NCI-H345 (cell line): ENCODE data around the gene NELL1.

ENCODE experiments used
- DNase-seq: peaks from one replicate; lab custom pipeline; 2025; lab: John Stamatoyannopoulos, UW

NELL1 gene

DNA sequence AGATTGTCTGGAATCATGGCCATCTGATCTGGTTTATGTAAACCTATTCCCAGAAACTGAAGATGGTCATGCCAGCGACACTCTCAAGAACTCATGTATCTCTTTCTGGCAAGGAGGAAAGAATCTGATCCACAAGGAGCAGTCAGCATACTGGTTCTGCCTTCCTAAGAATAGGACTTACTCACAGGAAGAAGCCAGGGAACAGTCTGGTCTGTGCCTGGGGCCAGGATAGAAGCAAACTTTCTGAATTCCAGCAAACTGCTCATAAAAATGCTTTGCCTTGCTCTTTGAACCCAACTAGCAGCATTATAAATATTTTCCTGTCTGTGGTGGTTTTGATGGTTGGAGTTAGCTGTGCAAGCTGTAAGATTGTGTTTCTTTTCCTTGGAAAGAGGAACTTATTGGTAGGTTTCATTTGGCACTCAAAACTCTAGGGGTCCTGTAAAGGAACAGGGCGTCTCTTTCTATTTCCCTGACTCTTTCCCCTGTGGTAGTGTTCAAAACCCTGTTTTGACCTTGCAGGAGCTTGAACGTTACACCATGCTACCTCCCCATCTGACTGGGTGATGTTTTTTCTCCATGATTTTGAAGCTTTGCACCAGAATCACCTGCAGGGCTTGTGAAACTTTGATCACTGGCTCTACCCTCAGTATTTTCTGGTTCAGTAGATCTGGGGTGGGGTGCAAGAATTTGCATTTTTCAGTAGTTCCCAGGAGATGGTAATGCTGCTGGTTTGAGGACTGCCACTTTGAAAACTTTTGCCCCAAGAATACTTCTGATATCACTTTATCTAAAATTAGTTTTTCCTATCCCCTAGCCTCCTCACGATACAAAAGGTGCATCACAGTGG is 895.7 kb downstream of the NELL1 start:
- no peak for DNase-seq

DNA sequence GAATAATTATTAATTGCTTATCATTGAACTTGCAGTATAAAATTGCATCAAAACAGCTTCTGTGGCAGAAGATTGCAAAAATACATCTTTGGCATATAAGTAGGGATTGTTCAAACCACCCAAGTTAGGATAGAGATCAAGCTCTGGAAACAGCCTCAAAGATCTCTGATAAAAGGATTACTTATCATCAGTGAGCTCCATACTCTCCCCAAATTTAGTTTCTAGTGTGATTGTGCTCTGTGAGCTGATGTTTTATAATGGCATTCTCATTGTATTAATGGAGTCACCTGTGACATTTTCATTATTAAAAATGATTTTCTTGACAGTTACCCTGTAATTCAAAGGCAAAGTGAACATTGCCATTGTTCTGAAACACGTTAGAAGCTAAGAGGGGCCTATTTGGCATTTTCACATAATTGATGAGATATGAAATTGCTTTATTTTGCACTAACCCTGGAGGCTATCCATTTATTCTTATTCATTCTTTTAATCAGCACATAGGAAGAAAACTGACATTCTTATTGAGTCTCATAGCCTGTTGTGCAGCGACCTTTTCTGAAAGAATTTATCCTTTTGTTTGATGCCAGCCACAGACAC is 897.2 kb downstream of the NELL1 start:
- DNase-seq, result no peak

DNA sequence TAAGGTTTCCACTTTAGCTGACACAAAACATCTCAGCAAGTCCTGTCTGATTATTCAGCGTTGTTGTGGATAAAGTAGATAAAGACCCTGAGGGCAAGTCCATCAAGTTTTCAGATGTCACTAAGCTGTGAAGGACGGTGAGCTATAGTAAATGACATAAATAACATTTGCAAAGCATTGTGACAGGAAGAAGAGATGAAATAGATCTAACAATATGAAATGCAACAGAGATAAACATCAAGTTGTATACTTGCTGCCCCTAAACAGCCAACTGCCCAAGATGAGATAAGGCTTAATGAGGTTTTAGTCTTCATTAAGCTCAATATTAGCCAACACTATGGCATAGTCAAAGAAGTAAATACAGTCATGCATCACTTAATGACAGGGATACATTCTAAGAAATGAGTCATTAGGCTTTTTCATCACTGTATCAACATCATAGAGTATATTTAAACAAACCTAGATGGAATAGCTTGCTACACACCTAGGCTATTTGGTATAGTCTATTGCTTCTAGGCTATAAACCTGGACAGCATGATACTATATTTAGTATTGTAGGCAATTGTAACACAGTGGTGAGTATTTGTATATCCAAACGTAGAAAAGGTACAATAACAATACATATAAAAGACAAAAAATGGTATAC is 898.4 kb downstream of the NELL1 start:
- DNase-seq, result peak; percentile 31

DNA sequence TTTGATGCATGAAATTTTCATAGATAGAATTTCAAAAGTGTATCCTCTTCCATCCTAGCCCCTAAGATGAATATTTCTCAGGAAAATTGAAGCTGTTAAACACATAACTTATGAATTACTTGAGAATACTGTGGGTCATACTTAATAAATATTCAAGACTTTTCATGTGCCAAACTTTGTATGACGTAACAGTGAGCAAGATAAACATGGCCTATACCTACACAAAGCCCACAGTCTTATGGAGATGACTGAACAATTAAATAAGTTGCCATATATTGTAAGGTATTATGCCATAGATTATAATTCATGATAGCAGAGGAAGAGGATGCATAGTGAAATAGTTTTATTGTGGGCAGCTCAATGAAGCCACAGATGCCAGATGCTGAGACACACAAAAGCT is 902.8 kb downstream of the NELL1 start:
- no peak for DNase-seq

- DNase-seq, result no peak
Measured at GRCh38 chr11:21582791-21583190, 913.4 kb downstream of the NELL1 start.

DNA sequence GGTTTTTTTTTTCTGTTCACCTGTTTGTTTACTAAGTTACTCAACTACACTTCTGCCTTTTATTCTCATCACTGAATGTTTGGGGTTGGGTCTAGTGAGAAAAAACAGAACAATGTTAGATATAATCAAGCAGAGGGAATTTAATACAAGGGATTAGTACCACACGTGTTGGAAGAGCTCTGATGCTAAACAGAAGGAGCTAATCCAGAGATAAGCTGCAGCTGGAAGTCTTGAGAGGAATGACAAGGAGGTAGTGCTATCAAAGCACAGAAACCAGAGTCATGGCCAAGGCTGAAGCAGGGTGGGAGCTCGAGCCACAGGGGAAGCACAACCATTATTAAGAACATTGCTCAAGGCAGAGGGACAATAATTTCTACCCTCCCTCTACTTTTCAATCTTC is 919.4 kb downstream of the NELL1 start:
- DNase-seq, result no peak

DNA sequence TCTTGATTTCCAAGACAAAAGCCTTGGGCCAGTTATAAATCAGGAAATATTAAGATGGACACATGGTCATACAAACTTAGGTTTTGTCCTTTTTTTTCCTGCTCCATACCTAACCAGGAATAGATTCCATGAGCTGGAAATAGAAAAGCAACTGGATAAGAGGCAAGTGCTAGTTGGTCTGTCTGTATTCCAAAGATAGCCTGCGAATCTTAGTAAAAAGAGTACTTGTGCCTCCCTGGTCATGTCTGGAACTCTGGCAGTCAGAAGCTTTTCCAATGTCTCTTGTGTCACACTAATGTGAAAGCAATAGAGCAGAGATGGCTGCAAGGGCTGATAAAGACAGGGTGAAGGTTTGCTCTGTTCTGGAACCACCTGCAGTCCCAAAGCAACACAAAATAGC is 933.3 kb downstream of the NELL1 start:
- no peak for DNase-seq

DNA sequence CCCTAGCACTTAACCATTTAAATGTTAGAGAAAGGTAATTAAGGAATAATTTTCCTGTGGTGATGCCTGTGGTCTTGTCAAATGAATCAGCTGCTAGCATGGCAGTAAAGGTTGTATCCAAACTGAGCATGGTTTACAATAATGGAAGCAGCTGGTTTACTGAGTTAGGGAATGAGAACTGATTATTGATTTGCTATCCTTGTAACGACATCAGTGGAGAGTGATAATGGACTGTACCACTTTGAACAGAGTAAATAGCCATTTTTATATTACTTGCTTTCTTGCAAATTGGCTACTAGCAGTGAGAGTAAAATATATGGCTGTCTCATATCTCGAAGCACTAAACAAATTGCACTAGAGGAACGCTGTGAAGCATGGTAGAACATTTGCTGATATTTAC is 934.5 kb downstream of the NELL1 start:
- DNase-seq, result no peak

GRCh38 chr11:21604564-21604963 is 935.2 kb downstream of the NELL1 start:
- no peak for DNase-seq

- no peak for DNase-seq
Measured at GRCh38 chr11:21612326-21612725, 942.9 kb downstream of the NELL1 start.

GRCh38 chr11:21614961-21615360 is 945.6 kb downstream of the NELL1 start:
- no peak for DNase-seq

- peak; percentile 34 for DNase-seq
Measured at GRCh38 chr11:21615955-21616371, 946.6 kb downstream of the NELL1 start.

DNA sequence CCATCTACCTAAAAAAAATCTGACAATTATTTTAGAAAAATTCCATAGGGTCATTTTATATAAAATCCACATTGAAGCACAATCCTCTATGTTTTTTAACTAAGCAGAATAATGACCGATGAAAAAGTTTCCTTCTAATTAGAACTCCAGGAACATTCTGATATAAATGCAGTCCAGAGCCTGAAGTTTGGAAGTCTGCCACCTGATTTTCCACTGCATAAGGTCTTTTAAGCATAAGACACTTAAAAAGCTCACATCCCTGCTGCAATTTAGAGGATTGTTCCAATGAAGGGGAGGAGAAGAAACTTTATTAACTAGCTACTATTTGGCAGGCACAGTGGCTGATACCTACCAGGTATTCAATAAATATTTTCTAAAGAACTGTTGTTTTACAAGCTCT is 953.2 kb downstream of the NELL1 start:
- no peak for DNase-seq

GRCh38 chr11:21622995-21623394 is 953.6 kb downstream of the NELL1 start:
- DNase-seq, result no peak
